Measurements from ENCODE around the gene ALKBH4.
"Not testable (repeated sequence)": the region's sequence is repeated elsewhere in the genome, so short reads cannot be mapped to it uniquely, and the experiment has no call there.

Gene ALKBH4

DNA sequence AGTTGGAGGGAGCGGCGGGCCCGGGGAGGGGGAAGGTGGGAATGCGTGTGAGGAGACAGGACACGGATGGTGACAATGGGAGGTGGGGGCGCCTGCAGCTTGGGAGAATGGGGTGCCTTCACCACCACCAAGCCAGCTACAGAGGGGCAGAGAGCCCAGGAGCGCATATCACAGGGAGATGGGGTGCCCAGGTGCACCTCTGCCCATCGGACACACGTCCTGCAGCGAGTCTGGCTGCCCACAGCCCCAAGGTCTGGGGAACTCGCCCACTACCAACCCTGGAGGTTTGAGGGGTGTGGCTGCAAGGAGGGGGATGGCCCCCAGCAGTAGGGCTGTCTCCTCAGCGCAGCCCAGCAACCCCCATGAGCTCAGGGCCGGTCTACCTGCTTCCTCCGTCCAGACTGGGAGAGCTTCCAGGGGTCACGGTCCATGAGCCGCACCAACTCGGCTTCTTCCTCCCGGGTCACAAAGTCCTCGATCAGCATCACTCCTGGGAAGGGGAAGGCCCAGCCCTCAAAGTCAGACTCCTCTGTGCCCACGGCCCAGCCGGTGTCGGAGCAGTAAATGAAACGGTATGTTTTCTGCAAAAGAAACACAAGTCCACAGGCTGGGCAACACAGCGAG lies 5.3 kb downstream of the ALKBH4 start:
- DNase-seq: no peak
- Mint-ChIP-seq H3K9me3 (no peaks in the 10 kb centered on the region), H3K4me1 (peaks cover 13% of the 10 kb centered on the region), H3K27ac (no peak overlapping the region), H3K36me3 (ENCODE audit: low read depth) (peaks cover 30% of the 10 kb centered on the region), H3K27me3 (ENCODE audit: low read depth, poor library complexity) (peaks cover 3% of the 10 kb centered on the region), H3K4me3 (no peak overlapping the region)
- TF ChIP-seq, protein P1, sequence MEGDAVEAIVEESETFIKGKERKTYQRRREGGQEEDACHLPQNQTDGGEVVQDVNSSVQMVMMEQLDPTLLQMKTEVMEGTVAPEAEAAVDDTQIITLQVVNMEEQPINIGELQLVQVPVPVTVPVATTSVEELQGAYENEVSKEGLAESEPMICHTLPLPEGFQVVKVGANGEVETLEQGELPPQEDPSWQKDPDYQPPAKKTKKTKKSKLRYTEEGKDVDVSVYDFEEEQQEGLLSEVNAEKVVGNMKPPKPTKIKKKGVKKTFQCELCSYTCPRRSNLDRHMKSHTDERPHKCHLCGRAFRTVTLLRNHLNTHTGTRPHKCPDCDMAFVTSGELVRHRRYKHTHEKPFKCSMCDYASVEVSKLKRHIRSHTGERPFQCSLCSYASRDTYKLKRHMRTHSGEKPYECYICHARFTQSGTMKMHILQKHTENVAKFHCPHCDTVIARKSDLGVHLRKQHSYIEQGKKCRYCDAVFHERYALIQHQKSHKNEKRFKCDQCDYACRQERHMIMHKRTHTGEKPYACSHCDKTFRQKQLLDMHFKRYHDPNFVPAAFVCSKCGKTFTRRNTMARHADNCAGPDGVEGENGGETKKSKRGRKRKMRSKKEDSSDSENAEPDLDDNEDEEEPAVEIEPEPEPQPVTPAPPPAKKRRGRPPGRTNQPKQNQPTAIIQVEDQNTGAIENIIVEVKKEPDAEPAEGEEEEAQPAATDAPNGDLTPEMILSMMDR (IDR thresholded peaks at IDR 0.05): no peak

- Mint-ChIP-seq H3K4me3 (no peak overlapping the region), H3K9me3 (no peaks in the 10 kb centered on the region), H3K27me3 (ENCODE audit: low read depth, poor library complexity) (no peaks in the 10 kb centered on the region), H3K4me1 (peaks cover 4% of the 10 kb centered on the region), H3K27ac (no peak overlapping the region), H3K36me3 (ENCODE audit: low read depth) (peaks cover 26% of the 10 kb centered on the region)
- DNase-seq: no peak
- TF ChIP-seq, protein P1 (IDR thresholded peaks at IDR 0.05): no peak
These were observed 7.2 kb downstream of the ALKBH4 start for GRCh38 chr7:102457352-102457924.

- Mint-ChIP-seq H3K27me3 (ENCODE audit: low read depth, poor library complexity) (no peaks in the 10 kb centered on the region), H3K27ac (peak overlapping the region; percentile 96), H3K4me1 (peaks cover 8% of the 10 kb centered on the region), H3K36me3 (ENCODE audit: low read depth) (peaks cover 19% of the 10 kb centered on the region), H3K4me3 (no peak overlapping the region), H3K9me3 (no peaks in the 10 kb centered on the region)
- TF ChIP-seq, protein P1 (IDR thresholded peaks at IDR 0.05): no peak
- DNase-seq: no peak
These were observed 8.3 kb downstream of the ALKBH4 start for GRCh38 chr7:102456327-102456726.

DNA sequence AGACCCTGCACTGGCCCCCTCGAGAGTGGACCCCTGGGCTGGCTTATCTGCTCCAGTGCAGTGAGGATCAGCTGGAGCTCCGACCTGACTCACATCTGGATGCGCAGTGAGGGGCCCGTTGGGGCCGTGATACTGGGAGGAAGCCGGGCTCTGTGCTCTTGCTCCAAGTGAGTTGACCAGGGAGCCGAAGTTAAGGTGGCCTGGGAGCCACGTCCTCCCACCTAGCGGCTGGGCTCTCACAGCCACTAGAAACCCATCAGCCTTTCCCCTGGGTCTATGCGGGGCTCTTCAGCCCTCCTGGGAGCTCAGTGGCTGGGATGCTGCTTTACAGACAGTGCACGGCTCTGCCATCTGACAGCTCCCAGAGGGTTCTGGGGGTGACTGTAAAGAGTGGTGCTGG lies 9.1 kb downstream of the ALKBH4 start:
- peaks cover 10% of the 10 kb centered on the region for H3K4me1 Mint-ChIP-seq
- no peak overlapping the region for H3K4me3 Mint-ChIP-seq
- TF ChIP-seq, protein P1 (IDR thresholded peaks at IDR 0.05): no peak
- peak overlapping the region; percentile 25 for H3K27ac Mint-ChIP-seq
- no peak for DNase-seq
- no peaks in the 10 kb centered on the region for H3K27me3 Mint-ChIP-seq (ENCODE audit: low read depth, poor library complexity)
- H3K36me3 Mint-ChIP-seq (ENCODE audit: low read depth): peaks cover 19% of the 10 kb centered on the region
- H3K9me3 Mint-ChIP-seq: no peaks in the 10 kb centered on the region

DNA sequence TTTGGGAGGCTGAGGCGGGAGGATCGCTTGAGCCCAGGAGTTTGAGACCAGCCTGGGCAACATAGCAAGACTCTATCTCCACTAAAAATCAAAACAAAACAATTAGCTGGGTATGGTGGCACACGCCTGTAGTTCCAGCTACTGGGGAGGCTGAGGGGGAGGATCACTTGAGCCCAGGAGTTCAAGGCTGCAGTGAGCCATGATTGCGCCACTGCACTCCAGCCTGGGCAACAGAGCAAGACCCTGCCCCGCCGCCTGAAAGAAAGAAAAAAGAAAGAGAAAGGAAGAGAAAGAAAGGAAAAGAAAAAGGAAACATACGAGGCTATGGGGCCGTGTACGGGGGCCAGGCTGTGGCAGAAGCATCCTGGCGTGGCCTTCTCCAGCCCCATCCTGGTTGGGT lies 9.7 kb downstream of the ALKBH4 start:
- H3K4me1 Mint-ChIP-seq; H3K4me3 Mint-ChIP-seq; H3K9me3 Mint-ChIP-seq; DNase-seq; H3K27me3 Mint-ChIP-seq (ENCODE audit: low read depth, poor library complexity): not testable (repeated sequence)
- Mint-ChIP-seq H3K36me3 (ENCODE audit: low read depth) (peaks cover 19% of the 10 kb centered on the region), H3K27ac (peak overlapping the region; percentile 66)

DNA sequence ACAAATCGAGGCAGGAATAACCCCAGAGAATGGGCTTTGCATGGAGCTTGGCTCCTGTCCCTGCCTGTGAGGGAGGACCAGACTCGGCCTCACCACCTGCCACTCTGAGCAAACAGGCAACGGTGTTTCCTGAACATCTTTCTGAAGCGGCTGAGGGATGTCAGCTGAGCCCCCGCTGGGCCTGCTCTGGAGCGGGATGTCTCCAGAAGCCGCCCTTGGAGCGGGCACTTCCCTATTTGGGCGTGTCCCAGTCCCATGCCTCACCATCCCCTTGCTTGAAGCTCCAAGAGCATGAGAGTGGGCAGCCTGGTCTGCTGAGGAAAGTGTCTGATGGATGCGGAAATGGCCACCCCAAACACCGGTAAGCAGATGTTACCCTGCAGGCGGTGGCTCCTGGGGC lies 10.2 kb downstream of the ALKBH4 start:
- H3K27me3 Mint-ChIP-seq (ENCODE audit: low read depth, poor library complexity): no peaks in the 10 kb centered on the region

More for the DNA sequence above, 10.2 kb downstream of the ALKBH4 start:
- H3K4me3 Mint-ChIP-seq: no peak overlapping the region
- no peaks in the 10 kb centered on the region for H3K9me3 Mint-ChIP-seq
- H3K36me3 Mint-ChIP-seq (ENCODE audit: low read depth): peaks cover 19% of the 10 kb centered on the region
- no peak for DNase-seq
- TF ChIP-seq, protein P1 (IDR thresholded peaks at IDR 0.05): no peak
- H3K4me1 Mint-ChIP-seq: peaks cover 10% of the 10 kb centered on the region
- no peak overlapping the region for H3K27ac Mint-ChIP-seq

All from nephron progenitor cell (in vitro differentiated cells).